ENCODE data around the gene PAX3. TPM values are rescaled to one million over a fixed set of nuclear protein-coding genes. Genes with fewer than 3 reads are reported as not detected.

The PAX3 gene
- total and polyA plus RNA-seq, 12 donors = not detected

GRCh38 chr2:222212571-222212970 is 86.2 kb downstream of the PAX3 start:
- WGBS, 4 donors = 53 to 60% (median 57%) methylated on average over 4 of the region's 4 CpGs
- no peak overlapping the region for H3K27ac ChIP-seq
- no peaks in the 10 kb centered on the region for H3K27me3 ChIP-seq
- TF ChIP-seq, protein P1, sequence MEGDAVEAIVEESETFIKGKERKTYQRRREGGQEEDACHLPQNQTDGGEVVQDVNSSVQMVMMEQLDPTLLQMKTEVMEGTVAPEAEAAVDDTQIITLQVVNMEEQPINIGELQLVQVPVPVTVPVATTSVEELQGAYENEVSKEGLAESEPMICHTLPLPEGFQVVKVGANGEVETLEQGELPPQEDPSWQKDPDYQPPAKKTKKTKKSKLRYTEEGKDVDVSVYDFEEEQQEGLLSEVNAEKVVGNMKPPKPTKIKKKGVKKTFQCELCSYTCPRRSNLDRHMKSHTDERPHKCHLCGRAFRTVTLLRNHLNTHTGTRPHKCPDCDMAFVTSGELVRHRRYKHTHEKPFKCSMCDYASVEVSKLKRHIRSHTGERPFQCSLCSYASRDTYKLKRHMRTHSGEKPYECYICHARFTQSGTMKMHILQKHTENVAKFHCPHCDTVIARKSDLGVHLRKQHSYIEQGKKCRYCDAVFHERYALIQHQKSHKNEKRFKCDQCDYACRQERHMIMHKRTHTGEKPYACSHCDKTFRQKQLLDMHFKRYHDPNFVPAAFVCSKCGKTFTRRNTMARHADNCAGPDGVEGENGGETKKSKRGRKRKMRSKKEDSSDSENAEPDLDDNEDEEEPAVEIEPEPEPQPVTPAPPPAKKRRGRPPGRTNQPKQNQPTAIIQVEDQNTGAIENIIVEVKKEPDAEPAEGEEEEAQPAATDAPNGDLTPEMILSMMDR (IDR thresholded peaks at IDR 0.05) = no peak
- TF ChIP-seq POLR2A (IDR thresholded peaks at IDR 0.05) = no peak
- H3K4me1 ChIP-seq (replicated peaks in 1 of 2) = no peaks in the 10 kb centered on the region
- no peak for DNase-seq
- no peaks in the 10 kb centered on the region for H3K36me3 ChIP-seq (replicated peaks in 1 of 2)
- intact Hi-C loops (cut with DNase I) = no loop called here
- H3K4me3 ChIP-seq = no peak overlapping the region
- no peaks in the 10 kb centered on the region for H3K9me3 ChIP-seq (replicated peaks in 1 of 3)

GRCh38 chr2:222208010-222208690 is 90.6 kb downstream of the PAX3 start:
- intact Hi-C loops (cut with DNase I) = no loop called here
- Histone ChIP-seq H3K9me3 (replicated peaks in 1 of 3) (no peaks in the 10 kb centered on the region), H3K27ac (no peak overlapping the region), H3K4me1 (replicated peaks in 1 of 2) (no peaks in the 10 kb centered on the region), H3K4me3 (no peak overlapping the region), H3K27me3 (no peaks in the 10 kb centered on the region), H3K36me3 (replicated peaks in 1 of 2) (no peaks in the 10 kb centered on the region)
- DNase-seq = no peak
- 33 to 50% (median 39%) methylated on average over 4 of the region's 4 CpGs for WGBS, 4 donors
- TF ChIP-seq POLR2A (IDR thresholded peaks at IDR 0.05) = no peak
- TF ChIP-seq, protein P1 (IDR thresholded peaks at IDR 0.05) = no peak

DNA sequence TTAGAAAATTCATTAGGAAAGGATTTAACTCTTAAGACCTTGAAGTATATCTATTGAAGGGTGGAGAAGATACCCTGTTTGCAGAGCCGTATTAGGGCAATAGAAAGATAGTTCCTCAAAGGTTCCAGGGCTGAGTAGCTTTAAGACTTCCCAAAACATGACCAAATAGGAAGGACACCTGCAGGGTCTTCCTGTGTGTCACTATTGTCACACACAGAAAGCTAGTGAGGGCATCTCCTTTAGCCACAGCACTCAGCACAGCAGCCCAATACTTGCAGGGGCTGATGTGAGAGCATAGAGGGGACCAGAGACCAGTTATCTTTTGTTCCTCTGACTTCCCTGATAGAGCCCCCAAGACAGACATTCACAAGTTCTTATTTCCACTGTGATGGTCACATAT is 93.7 kb downstream of the PAX3 start:
- H3K4me3 ChIP-seq = no peak overlapping the region
- no peaks in the 10 kb centered on the region for H3K9me3 ChIP-seq (replicated peaks in 1 of 3)
- 26 to 83% (median 46%) methylated on average over 1 of the region's 1 CpG for WGBS, 4 donors
- H3K27me3 ChIP-seq = no peaks in the 10 kb centered on the region
- no peak for TF ChIP-seq POLR2A (IDR thresholded peaks at IDR 0.05)
- TF ChIP-seq, protein P1 (IDR thresholded peaks at IDR 0.05) = no peak
- no peaks in the 10 kb centered on the region for H3K4me1 ChIP-seq (replicated peaks in 1 of 2)
- H3K27ac ChIP-seq = no peak overlapping the region
- DNase-seq = no peak
- H3K36me3 ChIP-seq (replicated peaks in 1 of 2) = no peaks in the 10 kb centered on the region
- intact Hi-C loops (cut with DNase I) = no loop called here

- intact Hi-C loops (cut with DNase I) = no loop called here
- 34 to 43% (median 36%) methylated on average over 4 of the region's 4 CpGs for WGBS, 4 donors
- TF ChIP-seq, protein P1 (IDR thresholded peaks at IDR 0.05) = no peak
- TF ChIP-seq POLR2A (IDR thresholded peaks at IDR 0.05) = no peak
Observed at GRCh38 chr2:222203041-222203440, 95.8 kb downstream of the PAX3 start.

More at GRCh38 chr2:222203041-222203440, 95.8 kb downstream of the PAX3 start:
- Histone ChIP-seq H3K9me3 (replicated peaks in 1 of 3) (no peaks in the 10 kb centered on the region), H3K36me3 (replicated peaks in 1 of 2) (no peaks in the 10 kb centered on the region), H3K27ac (no peak overlapping the region), H3K27me3 (no peaks in the 10 kb centered on the region), H3K4me3 (no peak overlapping the region), H3K4me1 (replicated peaks in 1 of 2) (no peaks in the 10 kb centered on the region)
- DNase-seq = no peak
